Parathyroid adenoma (tissue), 2 donors: ENCODE data around the gene DBNDD1.

Source experiments
- H2AFZ ChIP-seq: fragments of 300-600 bp; sonication (generic); one replicate; pipeline ENCODE4 v1.7.0; 2017; ENCODE audit warnings: antibody characterized with exemption, mild to moderate bottlenecking
- H3K27ac ChIP-seq: fragments of 300-600 bp; sonication (generic); one replicate; pipeline ENCODE4 v1.7.0; 2017
- H3K27me3 ChIP-seq: fragments of 300-600 bp; sonication (generic); one replicate; pipeline ENCODE4 v1.7.0; 2017; ENCODE audit warnings: low read length; ENCODE audit not compliant: control insufficient read depth, insufficient read depth
- H3K36me3 ChIP-seq: fragments of 300-600 bp; sonication (generic); one replicate; pipeline ENCODE4 v1.7.0; 2017; ENCODE audit warnings: low read length; ENCODE audit not compliant: control insufficient read depth, insufficient read depth
- H3K4me1 ChIP-seq: fragments of 300-600 bp; sonication (generic); one replicate; pipeline ENCODE4 v1.7.0; 2017; ENCODE audit warnings: control low read depth
- H3K4me2 ChIP-seq: fragments of 300-600 bp; sonication (generic); one replicate; pipeline ENCODE4 v1.7.0; 2017; ENCODE audit warnings: low read length
- H3K4me3 ChIP-seq: fragments of 300-600 bp; sonication (generic); one replicate; pipeline ENCODE4 v1.7.0; 2017; ENCODE audit warnings: low read depth, low read length
- H3K79me2 ChIP-seq: fragments of 300-600 bp; sonication (generic); one replicate; pipeline ENCODE4 v1.7.0; 2017; ENCODE audit warnings: control low read depth
- H3K9ac ChIP-seq: fragments of 300-600 bp; sonication (generic); one replicate; pipeline ENCODE4 v1.7.0; 2017; ENCODE audit warnings: mild to moderate bottlenecking
- H3K9me3 ChIP-seq: fragments of 300-600 bp; sonication (generic); one replicate; pipeline ENCODE4 v1.7.0; 2017; ENCODE audit warnings: low read length; ENCODE audit not compliant: control insufficient read depth
- TF ChIP-seq, protein P1 (sequence below): fragments of 300-600 bp; sonication (generic); IDR thresholded peaks from one replicate; pipeline ENCODE4 v1.7.0; 2017; ENCODE audit warnings: antibody characterized with exemption, mild to moderate bottlenecking
- donor health status: primary hyperparathyroidism.

DBNDD1 gene

DNA sequence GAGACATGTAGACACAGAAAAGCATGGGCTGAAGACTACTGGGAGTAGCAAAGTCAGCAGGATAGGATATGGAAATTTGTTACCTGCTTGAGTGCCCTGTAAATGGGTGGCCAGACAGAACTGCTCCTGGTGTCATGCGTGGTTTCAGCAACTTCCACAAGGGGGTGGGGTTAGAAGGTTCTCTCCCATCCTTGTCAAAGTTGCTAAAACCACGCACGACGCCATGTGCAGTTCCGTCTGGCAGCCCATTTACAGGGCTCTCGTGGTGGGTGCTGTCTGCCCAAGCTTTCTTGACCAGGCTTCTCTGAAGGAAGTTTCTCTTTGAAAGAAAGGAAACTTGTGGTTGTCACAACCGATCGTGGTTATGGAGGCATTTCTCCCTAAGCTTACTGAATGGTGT, 6.9 kb upstream of the DBNDD1 start:
- no peaks in the 10 kb centered on the region for H3K27me3 ChIP-seq
- H3K9me3 ChIP-seq, result no peaks in the 10 kb centered on the region
- no peak overlapping the region for H3K9ac ChIP-seq
- no peak overlapping the region for H3K4me3 ChIP-seq
- no peak overlapping the region for H2AFZ ChIP-seq
- H3K36me3 ChIP-seq, result no peaks in the 10 kb centered on the region
- peaks cover 3% of the 10 kb centered on the region for H3K4me1 ChIP-seq
- no peak overlapping the region for H3K27ac ChIP-seq
- H3K4me2 ChIP-seq, result no peak overlapping the region
- TF ChIP-seq, protein P1, sequence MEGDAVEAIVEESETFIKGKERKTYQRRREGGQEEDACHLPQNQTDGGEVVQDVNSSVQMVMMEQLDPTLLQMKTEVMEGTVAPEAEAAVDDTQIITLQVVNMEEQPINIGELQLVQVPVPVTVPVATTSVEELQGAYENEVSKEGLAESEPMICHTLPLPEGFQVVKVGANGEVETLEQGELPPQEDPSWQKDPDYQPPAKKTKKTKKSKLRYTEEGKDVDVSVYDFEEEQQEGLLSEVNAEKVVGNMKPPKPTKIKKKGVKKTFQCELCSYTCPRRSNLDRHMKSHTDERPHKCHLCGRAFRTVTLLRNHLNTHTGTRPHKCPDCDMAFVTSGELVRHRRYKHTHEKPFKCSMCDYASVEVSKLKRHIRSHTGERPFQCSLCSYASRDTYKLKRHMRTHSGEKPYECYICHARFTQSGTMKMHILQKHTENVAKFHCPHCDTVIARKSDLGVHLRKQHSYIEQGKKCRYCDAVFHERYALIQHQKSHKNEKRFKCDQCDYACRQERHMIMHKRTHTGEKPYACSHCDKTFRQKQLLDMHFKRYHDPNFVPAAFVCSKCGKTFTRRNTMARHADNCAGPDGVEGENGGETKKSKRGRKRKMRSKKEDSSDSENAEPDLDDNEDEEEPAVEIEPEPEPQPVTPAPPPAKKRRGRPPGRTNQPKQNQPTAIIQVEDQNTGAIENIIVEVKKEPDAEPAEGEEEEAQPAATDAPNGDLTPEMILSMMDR, result no peak
- peaks cover 9% of the 10 kb centered on the region for H3K79me2 ChIP-seq

- H3K27ac ChIP-seq, result peak overlapping the region; percentile 67
- peak overlapping the region; percentile 93 for H3K4me2 ChIP-seq
- H3K9ac ChIP-seq, result peak overlapping the region; percentile 34
- no peaks in the 10 kb centered on the region for H3K36me3 ChIP-seq
- no peaks in the 10 kb centered on the region for H3K27me3 ChIP-seq
- H3K4me1 ChIP-seq, result peaks cover 14% of the 10 kb centered on the region
- no peaks in the 10 kb centered on the region for H3K9me3 ChIP-seq
- TF ChIP-seq, protein P1, result no peak
- H2AFZ ChIP-seq, result peak overlapping the region; percentile 63
- H3K4me3 ChIP-seq, result peak overlapping the region; percentile 79
- H3K79me2 ChIP-seq, result peaks cover 9% of the 10 kb centered on the region
These were observed 3.8 kb upstream of the DBNDD1 start for GRCh38 chr16:90023078-90023447.

DNA sequence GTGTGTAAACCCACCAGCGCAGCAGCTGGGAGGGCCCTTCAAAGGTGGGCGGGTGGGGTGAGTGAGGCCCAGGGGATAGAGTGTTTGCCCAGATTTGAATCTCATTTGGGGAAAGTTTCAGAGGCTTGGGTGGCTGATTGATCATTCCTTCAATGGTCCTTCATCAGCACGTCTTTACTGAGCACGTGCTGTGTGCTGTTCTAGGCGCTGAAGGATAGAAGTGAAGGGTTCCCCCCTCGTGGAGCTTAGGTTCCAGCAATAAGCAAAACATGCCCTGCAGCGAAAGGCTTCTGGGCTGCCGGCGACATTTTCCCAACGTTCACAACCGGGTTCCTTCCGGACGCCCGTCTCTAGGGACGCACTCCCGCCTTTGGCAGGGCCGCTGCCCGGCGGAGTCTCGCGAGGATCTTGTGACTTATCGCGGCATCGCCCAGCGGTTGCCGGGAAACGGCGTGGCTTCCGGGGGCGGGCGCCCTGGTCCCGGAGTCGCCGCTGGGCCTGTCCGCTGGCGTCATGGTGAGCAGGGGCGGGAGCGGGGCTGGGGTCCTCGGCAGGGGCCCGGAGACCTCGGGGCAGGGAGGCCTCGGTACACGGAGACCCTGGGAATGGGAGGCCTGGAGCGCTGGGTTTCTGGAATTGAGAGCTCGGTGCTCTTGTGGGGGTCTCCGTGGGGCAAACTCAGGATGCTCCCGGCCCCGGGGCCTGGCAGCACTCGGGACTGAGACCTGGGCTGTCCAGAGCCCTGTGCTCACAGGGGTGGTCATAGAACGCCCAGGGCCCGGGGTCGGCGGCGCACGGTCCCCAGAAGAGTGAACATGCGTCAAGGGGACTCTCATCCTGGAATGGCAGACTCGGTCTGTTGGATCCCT, 3.2 kb upstream of the DBNDD1 start:
- Histone ChIP-seq H3K4me1 (peaks cover 14% of the 10 kb centered on the region), H3K27me3 (no peaks in the 10 kb centered on the region), H3K79me2 (peaks cover 9% of the 10 kb centered on the region), H3K9me3 (no peaks in the 10 kb centered on the region), H3K27ac (peak overlapping the region; percentile 67), H3K36me3 (no peaks in the 10 kb centered on the region), H3K4me3 (peak overlapping the region; percentile 79), H3K4me2 (peak overlapping the region; percentile 93), H2AFZ (peak overlapping the region; percentile 63), H3K9ac (peak overlapping the region; percentile 34)
- TF ChIP-seq, protein P1, result no peak

DNA sequence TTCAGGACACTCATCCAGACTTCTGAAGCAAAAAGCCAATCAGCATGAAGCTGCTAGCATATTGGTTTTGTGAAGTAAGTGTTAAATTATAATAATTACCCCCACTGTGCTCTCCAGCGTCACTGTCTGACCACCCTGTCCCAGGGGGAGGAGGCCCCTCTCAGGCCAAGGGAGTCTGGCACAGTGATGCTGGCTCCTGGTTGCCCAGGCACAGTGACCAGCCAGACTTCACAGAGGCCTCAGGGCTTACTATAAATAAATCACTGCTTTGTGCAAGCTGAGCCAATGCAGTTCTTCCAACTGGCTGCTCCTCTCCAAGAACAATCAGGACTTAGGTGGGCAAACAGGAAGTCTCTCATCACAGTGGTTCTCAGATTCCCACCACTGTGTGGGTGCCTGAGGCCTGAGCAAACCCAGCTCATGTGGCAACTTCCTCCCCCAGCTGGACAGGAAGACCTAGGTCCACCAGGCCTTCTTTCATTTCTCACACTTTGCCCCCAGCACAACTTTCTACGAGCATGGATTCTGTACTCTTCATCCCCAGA, 1.7 kb upstream of the DBNDD1 start:
- TF ChIP-seq, protein P1, result no peak
- Histone ChIP-seq H3K4me2 (no peak overlapping the region), H2AFZ (no peak overlapping the region), H3K36me3 (no peaks in the 10 kb centered on the region), H3K9me3 (no peaks in the 10 kb centered on the region), H3K4me1 (peaks cover 14% of the 10 kb centered on the region), H3K4me3 (no peak overlapping the region), H3K9ac (no peak overlapping the region), H3K27me3 (no peaks in the 10 kb centered on the region), H3K27ac (no peak overlapping the region), H3K79me2 (peaks cover 9% of the 10 kb centered on the region)
